8988T (cell line): ENCODE measurements around the gene ASGR2.

Experiments used
- DNase-seq: peaks from one replicate; pipeline ENCODE4 v3.0.0; 2011

Gene ASGR2

GRCh38 chr17:7058831-7059447 lies 55.7 kb downstream of the ASGR2 start:
- no peak for DNase-seq

GRCh38 chr17:7056386-7056785 lies 58.2 kb downstream of the ASGR2 start:
- DNase-seq, result no peak
